Kidney epithelial cell (primary cell): ENCODE results near the gene FAM110A. TPM values are rescaled to one million over a fixed set of nuclear protein-coding genes. Genes with fewer than 3 reads are reported as not detected.

Source experiments
- DNase-seq: peaks from one replicate; pipeline ENCODE4 v3.0.0-alpha.2; 2010; ENCODE audit warnings: low read depth
- H3K27me3 ChIP-seq: 2 replicates; pipeline ENCODE4 v1.6.0; 2011; ENCODE audit warnings: low read length; ENCODE audit not compliant: control insufficient read depth, insufficient read depth
- H3K36me3 ChIP-seq: 2 replicates; pipeline ENCODE4 v1.5.1; 2011; ENCODE audit warnings: low read length; ENCODE audit not compliant: control insufficient read depth, insufficient read depth
- H3K4me3 ChIP-seq: 2 replicates; pipeline ENCODE4 v1.5.1; 2011; ENCODE audit warnings: low read depth, mild to moderate bottlenecking, control low read depth, low read length
- total RNA-seq: library from RNA; depleted of rRNA; stranded (reverse); fragments of >200 nt; gene quantifications from 2 replicates; pipeline ENCODE4 v1.2.3, GENCODE V29; 2015
- TF ChIP-seq, protein P1 (sequence below): IDR thresholded peaks from 2 replicates; pipeline ENCODE4 v1.5.1; 2011; ENCODE audit warnings: mild to moderate bottlenecking, moderate library complexity, low read length, control low read depth, inconsistent platforms; ENCODE audit not compliant: insufficient read depth, poor library complexity, severe bottlenecking

FAM110A gene
- total RNA-seq, 1 donor from 2014 or later: 6.2 TPM

- TF ChIP-seq, protein P1, sequence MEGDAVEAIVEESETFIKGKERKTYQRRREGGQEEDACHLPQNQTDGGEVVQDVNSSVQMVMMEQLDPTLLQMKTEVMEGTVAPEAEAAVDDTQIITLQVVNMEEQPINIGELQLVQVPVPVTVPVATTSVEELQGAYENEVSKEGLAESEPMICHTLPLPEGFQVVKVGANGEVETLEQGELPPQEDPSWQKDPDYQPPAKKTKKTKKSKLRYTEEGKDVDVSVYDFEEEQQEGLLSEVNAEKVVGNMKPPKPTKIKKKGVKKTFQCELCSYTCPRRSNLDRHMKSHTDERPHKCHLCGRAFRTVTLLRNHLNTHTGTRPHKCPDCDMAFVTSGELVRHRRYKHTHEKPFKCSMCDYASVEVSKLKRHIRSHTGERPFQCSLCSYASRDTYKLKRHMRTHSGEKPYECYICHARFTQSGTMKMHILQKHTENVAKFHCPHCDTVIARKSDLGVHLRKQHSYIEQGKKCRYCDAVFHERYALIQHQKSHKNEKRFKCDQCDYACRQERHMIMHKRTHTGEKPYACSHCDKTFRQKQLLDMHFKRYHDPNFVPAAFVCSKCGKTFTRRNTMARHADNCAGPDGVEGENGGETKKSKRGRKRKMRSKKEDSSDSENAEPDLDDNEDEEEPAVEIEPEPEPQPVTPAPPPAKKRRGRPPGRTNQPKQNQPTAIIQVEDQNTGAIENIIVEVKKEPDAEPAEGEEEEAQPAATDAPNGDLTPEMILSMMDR: no peak
- Histone ChIP-seq H3K36me3 (no peaks in the 10 kb centered on the region), H3K4me3 (no peak overlapping the region), H3K27me3 (peaks cover 8% of the 10 kb centered on the region)
- DNase-seq: no peak
Observed at GRCh38 chr20:870758-871157, 37.2 kb downstream of the FAM110A start.

DNA sequence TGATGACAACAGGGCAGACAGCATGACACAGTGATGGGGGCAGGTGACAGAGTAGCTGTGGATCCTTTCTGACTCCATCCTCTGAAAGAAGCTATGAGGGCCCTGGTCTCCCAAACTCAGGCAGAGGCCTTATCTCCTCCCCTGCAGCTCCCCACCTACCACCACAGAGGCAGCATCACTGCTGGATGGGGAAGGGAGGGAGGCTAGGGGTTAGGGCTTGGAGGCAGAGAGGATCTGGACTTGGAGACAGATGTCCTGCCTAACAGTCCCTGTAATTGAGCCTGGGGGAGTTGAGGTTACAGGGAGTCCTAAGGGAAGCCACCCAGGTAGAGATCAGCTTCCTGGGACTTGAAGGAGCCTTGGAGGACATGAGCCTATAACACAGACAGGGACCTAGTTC lies 37.9 kb downstream of the FAM110A start:
- no peak for DNase-seq
- H3K27me3 ChIP-seq: peaks cover 6% of the 10 kb centered on the region
- TF ChIP-seq, protein P1: no peak
- no peaks in the 10 kb centered on the region for H3K36me3 ChIP-seq
- H3K4me3 ChIP-seq: no peak overlapping the region

DNA sequence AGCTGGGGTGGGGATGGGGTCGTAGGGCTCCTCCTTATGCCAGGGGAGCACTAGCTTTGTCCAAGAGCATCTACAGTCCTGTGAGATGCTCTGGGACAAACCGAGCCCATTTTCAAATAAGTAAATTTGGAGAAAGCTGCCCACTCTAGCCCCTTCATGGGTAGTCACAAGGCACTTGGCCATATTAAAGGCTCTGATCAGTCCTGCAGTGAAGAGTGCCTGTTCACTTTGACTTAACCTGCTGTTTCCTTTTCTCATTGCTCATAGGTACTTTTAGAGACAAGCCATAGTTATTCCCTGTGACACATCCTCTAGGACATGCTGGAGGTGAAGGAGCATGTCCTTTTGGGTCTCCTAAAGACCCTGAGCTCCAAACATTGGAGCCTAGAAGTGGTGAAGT lies 38.4 kb downstream of the FAM110A start:
- H3K27me3 ChIP-seq: peaks cover 6% of the 10 kb centered on the region
- DNase-seq: no peak
- H3K36me3 ChIP-seq: no peaks in the 10 kb centered on the region
- TF ChIP-seq, protein P1: no peak
- no peak overlapping the region for H3K4me3 ChIP-seq

DNA sequence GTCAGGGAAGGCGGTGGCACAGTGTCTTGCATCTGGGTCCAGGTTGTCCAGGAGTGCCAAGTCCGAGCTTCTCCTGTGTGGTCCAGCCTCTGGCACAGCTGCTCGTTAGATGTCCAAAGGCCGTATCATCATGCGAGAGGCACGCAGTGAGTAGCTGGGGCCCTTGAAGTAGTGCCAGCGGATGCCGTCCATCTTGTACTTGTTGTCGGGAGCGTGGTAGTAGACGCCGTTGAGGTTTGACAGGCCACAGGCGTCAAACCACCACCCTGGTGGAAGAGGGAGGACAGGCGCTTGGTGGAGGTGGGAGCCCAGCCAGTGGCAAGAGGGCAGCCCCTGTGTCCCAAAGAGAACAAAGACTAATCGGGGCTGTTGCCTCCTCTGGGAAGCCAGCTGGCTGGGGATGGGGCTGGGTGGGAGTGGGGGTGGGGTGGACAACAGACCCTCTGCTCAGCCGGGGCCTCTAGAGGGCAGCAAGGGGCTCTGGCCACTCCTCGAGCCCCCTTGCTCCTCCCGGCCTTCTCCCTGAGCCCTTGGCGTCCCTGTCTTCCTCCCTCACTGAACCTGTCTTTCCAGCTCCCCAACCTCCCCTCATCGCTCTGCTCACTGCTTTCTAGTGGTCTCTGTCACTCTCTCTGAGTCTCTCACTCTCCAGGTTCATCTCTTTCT lies 39.5 kb downstream of the FAM110A start:
- Histone ChIP-seq H3K4me3 (no peak overlapping the region), H3K27me3 (peaks cover 6% of the 10 kb centered on the region), H3K36me3 (no peaks in the 10 kb centered on the region)
- TF ChIP-seq, protein P1: peak; percentile 15
- no peak for DNase-seq

DNA sequence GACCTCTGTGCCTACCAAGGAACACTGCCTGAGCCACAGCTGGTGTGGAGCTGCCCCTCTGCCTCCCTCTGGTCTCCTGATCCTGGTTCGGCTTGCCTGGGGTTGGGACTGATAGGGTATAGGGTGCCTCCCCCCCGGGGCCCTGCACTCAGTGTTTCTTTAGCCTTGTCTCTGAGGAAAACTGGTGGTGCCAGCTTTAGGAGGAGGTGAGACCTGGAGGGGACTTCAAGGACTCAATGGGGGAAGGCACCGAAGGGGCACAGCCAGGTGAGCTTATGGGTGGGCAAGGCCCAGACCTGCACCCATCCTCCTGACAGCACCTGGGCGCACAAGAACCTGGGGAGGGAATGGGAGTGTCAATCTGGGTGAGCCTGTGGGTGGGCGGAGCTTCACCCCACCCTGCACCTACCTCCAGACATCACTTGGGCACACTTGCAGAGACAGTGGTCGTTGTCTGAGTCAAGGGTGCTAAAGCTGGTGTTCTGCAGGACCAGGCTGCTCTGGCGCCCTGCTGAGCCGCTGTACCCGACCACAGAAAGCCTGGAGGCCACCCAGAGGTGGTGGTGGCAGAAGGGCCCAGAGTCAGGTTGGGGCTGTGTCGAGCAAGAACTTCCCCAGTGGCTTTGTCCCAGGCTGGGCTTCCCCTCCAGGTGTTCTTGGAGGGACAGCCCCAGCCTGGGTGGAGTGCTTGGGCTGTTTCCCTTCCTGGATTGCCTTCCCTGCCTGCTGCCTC lies 40.5 kb downstream of the FAM110A start:
- no peaks in the 10 kb centered on the region for H3K36me3 ChIP-seq
- H3K27me3 ChIP-seq: peaks cover 6% of the 10 kb centered on the region
- no peak overlapping the region for H3K4me3 ChIP-seq
- DNase-seq: no peak
- TF ChIP-seq, protein P1: no peak
